Measurements from ENCODE around the gene LYZL6. TPM values are rescaled to one million over a fixed set of nuclear protein-coding genes. Genes with fewer than 3 reads are reported as not detected.
"Not testable (repeated sequence)": the region's sequence is repeated elsewhere in the genome, so short reads cannot be mapped to it uniquely, and the experiment has no call there.

The LYZL6 gene
- total RNA-seq, 1 donor from 2014 or later, result not detected

DNA sequence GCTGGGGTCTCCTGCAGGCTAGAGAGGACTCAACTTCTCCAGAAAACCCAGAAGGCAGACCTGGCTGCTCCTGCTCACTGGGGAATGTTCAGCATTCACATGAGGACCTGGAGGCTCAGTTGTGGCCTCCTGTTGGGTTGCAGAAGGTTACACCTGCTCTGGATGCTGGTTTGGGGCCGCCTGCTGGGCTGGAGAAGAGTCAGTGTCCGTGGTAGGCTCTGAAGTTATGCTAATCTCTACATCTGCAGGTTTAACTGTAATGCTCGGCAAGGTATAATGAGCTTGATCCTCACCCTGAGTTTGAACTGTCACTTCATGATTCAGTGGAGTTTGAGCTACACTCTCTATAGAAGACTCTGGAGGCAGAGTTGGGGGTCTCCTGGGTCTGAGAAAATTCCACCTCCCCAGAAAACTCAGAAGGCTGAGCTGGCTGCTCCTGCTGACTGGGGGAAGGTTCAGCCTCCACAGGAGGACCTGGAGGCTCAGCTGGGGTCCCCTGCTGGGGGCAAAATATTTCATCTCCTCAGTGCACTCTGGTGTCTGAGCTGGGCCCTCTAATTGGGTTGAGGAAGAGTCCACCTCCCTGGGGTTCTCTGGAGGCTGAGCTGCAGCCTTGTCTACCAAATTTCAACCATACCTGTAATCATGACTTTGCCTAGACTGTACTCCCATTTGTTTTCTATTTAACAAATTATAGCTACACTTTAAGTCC, 36.4 kb downstream of the LYZL6 start:
- no peak for DNase-seq (ENCODE audit: low read depth in 2 of 2)

DNA sequence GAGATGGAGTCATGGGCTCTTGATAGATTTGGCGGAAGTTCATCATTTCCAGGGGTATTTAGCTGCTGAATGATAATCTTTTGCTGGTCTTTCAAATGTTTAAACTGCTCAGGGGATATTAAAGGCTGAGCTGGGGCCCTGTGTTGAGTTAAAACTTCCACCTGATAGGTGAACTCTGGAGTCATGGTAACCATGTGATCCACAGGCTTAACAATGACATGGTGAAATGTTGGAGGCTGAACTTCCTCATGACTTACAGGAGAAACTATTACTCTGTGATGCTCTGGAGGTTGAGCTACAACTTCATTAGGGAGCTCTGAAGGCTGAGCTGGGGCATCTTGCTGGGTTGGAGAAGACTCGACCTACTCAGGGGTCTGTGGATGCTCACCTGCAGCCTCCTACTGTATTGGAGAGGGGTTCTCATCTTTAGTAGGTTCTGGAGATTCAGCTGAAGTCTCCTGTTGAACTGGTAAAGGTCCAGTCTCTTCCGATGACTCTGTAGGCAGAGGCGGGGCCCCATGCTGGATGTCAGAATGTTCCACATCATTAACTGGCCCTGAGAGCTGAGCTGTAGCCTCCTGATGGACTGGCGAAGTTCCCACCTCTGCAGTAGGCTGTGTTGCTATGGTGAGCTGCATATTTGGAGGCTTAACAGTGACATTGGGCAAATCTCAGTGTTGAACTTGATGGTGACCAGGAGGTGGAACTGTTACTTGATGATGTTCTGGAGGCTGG, 37.2 kb downstream of the LYZL6 start:
- DNase-seq (ENCODE audit: low read depth in 2 of 2), result no peak

DNA sequence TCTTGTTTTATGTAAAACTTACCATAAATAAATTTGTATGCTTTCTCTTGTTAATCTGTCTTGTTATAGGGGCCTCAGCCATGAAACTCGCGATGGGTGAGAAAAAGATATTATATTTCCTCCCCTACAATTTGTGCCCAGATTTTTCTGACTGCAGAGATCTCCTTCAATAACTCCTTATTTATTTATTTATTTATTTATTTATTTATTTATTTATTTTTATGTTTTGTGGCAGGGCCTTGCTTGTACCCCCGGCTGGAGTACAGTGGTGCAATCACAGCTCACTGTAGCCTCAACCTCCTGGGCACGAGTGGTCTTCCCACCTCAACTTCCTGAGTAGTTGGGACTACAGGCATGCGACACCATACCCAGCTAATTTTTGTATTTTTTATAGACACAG, 40.1 kb downstream of the LYZL6 start:
- DNase-seq (ENCODE audit: low read depth in 2 of 2), result no peak

DNA sequence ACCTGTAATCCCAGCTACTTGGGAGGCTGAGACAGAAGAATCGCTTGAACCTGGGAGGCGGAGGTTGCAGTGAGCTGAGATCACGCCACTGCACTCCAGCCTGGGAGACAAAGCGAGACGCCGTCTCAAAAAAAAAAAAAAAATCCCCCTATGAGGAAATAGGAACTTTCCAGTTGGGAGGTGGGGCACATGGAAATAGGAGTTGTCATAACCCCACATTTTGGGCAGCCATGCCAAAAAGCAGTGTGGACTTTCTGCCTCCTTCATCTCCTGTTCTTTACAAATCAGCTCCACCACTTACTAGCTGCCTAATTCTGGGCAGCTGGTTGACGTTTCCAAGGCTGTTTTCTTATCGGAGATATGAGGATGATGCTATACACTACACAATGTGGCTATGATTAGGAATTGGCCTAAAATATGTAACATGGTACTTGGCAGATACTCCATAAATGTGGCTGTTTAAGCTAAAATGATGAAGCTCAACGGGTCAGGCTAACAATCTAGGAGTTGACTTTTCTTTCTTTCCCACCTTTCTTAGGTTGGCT, 41.8 kb downstream of the LYZL6 start:
- no peak for DNase-seq (ENCODE audit: low read depth in 2 of 2)

DNA sequence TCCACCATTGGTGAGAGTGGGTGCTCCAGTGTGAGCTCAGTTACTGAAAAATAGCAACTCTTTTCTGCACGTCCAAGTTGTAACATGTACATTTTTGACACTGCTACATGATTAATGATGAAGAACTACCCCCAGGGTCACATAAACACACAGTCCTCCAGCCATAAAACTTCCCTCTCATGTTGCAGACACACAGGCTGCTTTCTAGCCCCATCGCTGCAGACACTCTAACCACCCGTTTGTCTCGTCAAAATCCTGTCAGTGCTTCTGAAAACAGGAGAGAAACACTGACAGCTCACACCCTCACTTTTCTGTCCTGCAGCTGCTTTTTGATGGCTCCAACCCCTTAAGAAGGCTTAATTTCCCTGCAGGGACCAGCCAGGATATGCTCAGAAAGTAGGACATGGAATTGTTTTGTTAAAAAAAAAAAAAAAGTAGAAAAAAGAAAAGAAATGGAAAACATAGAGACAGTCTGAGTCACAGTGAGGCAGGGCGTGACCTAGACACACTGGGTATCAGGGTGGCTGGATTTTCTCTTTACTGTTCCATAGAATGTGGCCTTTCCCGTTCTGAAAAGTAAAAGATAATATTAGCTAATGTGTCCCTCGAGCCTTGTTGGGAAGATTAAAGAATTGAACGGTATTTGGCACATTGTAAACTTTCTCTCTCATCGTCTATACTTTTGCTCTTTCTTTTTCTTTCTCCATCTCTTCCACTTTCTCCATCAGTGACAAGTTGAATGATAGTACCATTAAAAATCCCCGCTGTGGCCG, 42.6 kb downstream of the LYZL6 start:
- DNase-seq (ENCODE audit: low read depth in 2 of 2), result peak in 1 of 2 donors; percentile 37

DNA sequence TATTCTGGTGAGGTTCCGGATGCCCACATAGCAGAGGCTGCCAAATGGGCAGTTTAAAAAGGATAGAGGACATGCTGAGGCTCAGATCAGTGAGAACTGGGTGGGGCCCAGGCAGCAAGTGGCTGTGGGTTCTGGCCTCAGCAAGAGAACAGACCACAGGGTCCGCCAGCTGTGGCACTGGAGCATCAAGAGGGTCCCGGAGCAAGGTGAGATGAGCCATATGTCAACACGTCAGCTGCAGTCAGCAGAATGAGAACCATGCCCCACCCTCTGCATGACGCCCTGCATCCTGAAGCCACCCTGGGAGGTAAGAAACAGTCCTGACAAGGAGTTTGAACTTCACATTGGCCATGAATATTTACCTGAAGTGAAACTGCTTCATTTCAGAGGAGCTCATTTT, 43.2 kb downstream of the LYZL6 start:
- no peak for DNase-seq (ENCODE audit: low read depth in 2 of 2)

DNA sequence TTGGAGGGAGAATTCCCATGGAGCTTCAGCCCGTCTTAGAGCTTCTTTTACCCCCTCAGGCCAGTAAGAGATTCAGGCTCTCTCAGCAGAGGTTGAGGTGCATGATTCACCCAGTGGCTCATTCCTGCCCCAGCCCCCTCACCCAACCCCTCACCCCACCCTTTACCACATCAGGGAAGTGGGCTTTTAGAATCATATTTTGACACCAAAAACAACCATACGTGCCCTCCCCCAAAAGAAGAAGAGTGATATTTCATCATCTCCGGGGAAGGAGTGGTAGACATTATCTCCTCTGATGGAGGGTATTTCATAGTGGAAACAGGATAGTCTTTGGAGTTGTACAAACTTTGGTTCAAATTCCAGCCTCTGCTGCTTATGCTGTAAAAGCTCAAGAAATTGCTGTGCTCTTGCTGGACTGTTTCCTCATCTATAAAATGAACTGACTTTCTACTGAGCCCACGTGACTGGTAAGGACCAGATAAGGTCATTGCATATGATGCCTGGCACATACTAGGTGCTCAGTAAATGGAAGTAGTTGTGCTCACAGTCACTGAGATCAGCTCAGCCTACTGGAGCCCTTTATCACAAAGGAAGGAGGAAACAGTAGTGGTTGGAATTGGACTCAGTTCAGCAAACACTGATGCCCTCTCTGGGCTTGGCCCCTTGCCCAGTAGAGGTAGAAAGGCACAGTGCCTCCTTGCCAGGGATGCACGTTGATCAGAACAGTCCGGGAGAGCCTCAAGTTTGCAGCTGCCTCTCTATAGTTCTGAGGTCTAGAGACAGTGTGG, 45.0 kb downstream of the LYZL6 start:
- peak in 1 of 2 donors; percentile 31 for DNase-seq (ENCODE audit: low read depth in 2 of 2)

DNA sequence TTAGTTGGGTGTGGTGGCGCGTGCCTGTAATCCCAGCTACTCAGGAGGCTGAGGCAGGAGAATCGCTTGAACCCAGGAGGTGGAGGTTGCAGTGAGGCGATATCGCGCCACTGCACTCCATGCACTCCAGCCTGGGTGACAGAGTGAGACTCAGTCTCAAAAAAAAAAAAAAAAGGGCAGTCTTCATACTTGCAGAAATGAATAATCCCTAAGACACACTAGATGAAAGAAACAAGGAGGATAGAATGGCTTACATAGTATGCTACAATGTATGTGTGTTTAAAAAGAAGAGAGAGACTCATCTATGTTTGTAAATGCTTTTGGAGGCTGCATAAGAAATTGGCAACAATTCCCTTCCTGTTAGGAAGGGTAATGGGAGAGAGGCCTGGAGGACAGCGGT, 45.7 kb downstream of the LYZL6 start:
- DNase-seq (ENCODE audit: low read depth in 2 of 2), result not testable (repeated sequence)

DNA sequence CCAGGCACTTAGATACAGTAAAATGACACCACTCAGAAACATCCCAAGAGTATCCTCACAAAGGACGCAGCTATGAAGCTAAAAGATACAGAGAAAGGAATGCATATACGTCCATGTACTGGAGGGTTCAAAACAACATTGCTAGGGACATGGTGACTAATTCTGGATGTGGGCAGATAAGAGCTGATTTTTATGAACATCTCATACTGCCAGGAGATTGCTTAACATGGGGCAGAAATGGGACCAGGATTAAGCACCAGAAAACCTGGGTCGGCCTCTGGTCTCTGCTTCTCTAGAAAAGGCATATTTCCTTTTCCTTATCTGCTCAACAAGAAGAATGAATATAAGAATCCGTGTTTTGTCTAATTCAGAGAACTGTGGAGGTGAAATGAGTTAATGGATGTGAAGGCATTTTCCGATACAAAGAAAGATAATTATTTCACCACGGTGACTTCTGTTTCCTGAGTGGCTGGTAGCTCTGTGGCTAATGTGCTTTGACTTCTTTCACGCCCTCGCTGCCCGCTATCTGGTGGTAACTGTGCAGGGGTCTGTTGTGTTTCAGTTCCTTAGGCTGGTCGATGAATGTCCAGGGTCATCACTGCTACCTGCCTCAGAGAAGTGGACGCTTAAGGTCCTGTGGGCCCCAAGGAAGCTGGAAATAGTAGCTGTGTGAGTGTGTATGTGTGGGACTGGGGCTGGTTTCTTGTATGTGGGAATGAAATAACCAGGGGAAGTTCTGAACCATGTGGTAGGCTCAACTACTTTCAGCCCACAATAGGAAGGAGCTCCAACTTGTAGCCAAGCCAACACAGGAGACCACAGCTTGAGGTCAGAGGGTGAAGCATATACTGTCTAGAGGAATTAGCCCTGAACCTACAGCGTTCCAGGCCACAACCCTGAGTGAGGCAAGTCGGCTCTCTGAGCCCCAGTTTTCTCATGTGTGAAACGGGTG, 47.6 kb downstream of the LYZL6 start:
- no peak for DNase-seq (ENCODE audit: low read depth in 2 of 2)

DNA sequence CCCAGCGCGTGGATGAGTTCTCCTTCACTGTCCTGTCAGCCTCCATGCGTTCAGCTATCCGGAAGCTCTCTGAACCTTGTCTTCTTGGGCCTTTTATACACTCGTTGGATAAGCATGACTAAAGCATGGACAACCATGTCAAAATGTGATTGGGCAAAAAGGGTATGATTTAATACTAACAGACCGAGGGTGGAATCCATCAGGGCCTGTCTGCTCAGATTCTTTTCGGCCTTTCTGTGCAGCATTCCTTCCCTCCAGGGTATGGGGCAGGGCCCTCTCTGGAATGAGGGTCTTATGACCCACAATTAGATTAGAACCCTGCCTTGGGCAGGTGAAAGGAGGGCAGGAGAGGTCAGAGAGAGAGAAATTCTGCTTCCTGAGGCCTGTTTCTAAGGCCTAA, 49.3 kb downstream of the LYZL6 start:
- DNase-seq (ENCODE audit: low read depth in 2 of 2), result no peak

DNA sequence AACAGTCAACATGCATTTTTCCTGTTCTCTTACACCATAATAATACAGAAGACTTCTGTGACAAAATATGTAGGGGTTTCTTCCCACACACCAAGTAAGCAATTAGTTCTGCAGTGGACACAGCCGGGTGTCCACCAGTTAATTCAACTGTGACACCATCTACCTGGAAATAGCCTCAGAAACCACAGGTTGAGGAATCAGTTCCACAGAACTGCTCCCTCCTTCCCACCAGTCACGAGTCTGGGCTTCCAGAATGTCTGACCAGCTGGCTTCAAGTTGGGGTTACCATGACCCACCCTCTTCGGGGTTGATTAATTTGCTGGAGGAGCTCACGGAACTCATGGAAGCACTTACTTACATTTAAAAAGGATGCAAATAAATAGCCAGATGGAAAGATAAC, 49.8 kb downstream of the LYZL6 start:
- no peak for DNase-seq (ENCODE audit: low read depth in 2 of 2)

DNA sequence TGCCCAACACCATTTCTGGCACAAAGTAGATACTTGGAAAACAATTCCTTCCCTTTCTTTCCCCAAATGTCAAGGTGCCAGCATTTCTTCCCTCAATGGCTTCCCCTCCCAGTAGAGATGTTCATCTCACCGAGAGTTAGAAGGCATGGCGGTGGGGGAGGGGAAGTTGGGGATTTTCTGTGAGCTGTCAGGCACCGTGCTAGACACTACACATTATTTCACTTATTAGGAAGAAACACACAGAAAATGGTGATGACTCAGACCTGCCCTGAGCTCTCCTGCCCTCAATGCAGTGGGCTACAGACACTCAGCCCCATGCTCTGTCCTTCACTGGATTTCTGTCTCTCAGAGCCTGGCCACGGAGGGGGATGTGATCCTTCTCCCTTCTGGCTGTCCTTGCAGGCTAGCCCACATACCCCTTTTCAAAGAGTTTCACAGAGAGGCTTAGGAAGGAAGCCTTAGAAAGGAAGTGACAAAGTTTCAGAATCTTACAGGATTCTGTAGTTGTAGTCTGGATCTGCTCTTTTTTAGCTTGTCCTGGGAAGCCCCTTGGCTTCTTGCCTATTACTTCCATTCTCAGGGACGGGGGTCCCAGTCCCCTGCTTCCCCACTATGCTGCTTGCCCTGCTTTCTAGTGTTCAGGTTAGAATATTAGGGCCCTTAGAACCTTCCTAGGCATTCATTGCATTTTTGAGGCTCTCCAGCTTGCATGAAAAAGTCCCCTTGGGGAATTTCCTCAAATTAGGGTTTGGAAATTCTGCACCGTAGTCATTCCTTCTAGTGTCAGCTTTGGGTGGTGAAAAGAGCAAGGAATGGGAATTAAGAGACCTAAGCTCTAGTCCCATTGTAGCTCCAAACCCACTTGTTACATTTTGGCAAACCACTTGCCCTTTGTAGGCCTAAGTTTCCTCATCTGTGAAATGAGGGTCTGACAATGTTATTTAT, 51.1 kb downstream of the LYZL6 start:
- DNase-seq (ENCODE audit: low read depth in 2 of 2), result peak in 1 of 2 donors; percentile 30

DNA sequence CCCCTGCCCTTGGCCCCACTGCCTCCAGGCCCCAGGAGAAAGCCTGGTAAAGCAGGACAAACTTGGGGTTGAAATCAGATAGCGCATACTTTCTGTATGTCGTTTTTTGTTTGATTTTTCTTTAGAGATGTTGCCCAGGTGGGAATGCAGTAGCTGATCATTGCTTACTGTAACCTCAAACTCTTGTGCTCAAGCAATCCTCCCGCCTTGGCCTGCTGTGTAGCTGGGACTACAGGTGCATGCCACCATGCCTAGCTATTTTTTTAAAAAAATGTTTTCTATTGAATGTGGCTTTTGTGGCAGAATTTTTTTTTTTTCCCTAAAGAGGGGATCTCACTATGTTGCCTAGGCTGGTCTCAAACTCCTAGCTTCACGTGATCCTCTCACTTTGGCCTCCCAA, 52.2 kb downstream of the LYZL6 start:
- no peak for DNase-seq (ENCODE audit: low read depth in 2 of 2)

DNA sequence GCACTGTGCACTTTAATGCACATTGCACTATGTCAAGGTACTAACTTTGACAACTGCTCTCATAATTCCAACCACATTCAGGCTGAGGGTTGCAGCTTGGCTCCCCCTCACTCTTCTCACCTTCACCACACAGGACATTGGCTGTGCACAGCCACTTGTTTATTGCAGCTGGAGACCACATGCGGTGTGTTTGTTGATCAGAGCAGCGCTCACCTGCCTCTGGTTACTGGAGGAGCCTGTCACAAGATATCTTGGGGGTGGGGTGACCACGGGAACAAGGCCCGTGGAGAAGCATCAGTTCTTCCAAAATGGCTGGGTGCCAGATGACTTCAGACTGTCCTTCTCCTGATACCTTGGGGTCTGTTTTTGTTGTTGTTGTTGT, 52.7 kb downstream of the LYZL6 start:
- DNase-seq (ENCODE audit: low read depth in 2 of 2), result no peak

DNA sequence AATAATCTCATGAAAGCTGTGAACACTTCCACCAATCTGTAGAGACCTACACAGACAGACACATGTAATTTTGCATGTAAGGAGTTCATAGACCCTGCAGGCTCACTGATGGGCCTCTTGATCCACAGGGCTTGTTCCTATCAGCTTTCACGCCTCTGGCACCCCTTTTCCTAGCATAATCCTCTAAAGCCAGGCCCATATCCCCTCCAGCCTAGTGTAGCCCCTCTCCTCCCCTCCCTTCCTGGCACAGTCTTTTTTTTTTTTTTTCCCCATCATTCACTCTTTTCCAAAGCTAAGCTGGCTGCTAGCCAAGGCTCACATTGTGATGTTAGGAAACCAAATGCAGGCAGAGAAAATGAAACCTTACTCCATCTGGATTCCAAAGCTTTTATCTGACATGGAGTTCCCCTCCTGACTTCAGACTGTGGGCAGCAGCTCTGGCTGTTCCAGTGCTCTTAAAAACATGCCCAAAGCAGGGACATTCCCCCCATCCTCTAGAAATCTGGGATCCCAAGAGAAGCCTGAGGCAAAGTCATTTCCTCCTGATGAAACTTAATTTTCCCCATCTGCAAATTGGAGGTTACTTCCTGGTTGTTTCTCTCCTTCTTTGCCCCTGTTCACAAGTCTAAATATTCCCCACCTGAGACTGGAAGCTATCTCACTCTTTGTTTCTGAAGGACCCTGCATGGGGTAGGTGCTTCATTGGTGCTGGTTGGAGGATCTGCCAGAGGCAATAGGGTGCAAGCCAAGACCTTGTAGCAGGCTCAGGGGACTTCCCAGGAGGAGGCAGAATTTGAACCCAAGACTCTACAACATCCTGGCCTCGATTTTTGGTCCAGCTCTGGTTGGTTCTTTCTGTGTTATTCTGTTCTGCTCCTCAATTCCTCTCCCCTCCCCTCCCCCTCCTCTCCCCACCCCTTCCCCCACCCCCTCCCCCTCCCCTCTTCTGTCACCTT, 53.4 kb downstream of the LYZL6 start:
- peak; percentile 70 to 81 for DNase-seq (ENCODE audit: low read depth in 2 of 2)

DNA sequence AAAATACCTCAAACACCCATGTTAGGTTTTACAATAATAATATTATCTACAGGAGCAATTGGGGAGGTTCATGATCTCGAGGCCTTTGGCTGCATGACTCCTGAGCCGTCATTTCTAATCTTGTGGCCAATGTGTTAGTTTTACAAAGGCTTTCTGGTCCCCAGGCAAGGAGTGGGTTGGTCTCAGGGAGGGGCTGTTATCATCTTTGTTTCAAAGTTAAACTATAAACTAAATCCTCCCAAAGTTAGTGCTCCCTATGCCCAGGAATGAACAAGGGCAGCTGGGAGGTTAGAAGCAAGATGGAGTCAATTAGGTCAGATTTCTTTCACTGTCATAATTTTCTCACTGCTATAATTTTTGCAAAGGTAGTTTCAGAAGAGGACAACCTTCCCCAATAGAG, 54.3 kb downstream of the LYZL6 start:
- no peak for DNase-seq (ENCODE audit: low read depth in 2 of 2)

Data from dermis microvascular lymphatic vessel endothelial cell (primary cell).